GM23338 (cell line): ENCODE measurements around the gene AGAP1. TPM values are rescaled to one million over a fixed set of nuclear protein-coding genes. Genes with fewer than 3 reads are reported as not detected.

Experiments used
- ATAC-seq: fragments of 200-7000 bp; cut with Tn5 transposase; 3 replicates; pipeline ENCODE4 v1.9.1; 2020
- DNase-seq: peaks from one replicate; pipeline ENCODE4 v3.0.0-alpha.2; 2015; ENCODE audit warnings: low spot score
- H2AFZ ChIP-seq: fragments of 200-600 bp; sonication (generic); 2 replicates; pipeline ENCODE4 v1.8.0; 2016; ENCODE audit warnings: antibody characterized with exemption, mild to moderate bottlenecking, moderate library complexity
- H3F3A ChIP-seq: fragments of 200-600 bp; sonication (generic); replicated peaks from 2 replicates; pipeline ENCODE4 v1.8.0; 2017; ENCODE audit warnings: antibody characterized with exemption, mixed run types, low read depth
- H3K27ac ChIP-seq: fragments of 200-600 bp; sonication (generic); 2 replicates; pipeline ENCODE4 v1.6.1; 2016; ENCODE audit warnings: low read depth
- H3K27me3 ChIP-seq: fragments of 200-600 bp; sonication (generic); 2 replicates; pipeline ENCODE4 v1.8.0; 2016; ENCODE audit warnings: mild to moderate bottlenecking, mixed run types, moderate library complexity; ENCODE audit not compliant: insufficient read depth
- H3K36me3 ChIP-seq: fragments of 200-600 bp; sonication (generic); 2 replicates; pipeline ENCODE4 v1.8.0; 2016; ENCODE audit warnings: mild to moderate bottlenecking; ENCODE audit not compliant: insufficient read depth
- H3K4me1 ChIP-seq: fragments of 200-600 bp; sonication (generic); 2 replicates; pipeline ENCODE4 v1.8.0; 2016; ENCODE audit warnings: mild to moderate bottlenecking, moderate library complexity; ENCODE audit not compliant: insufficient read depth
- H3K4me2 ChIP-seq: fragments of 200-600 bp; sonication (generic); 2 replicates; pipeline ENCODE4 v1.7.1; 2017; ENCODE audit warnings: mixed run types
- H3K4me3 ChIP-seq: fragments of 200-600 bp; sonication (generic); 2 replicates; pipeline ENCODE4 v1.6.1; 2016; ENCODE audit warnings: mixed run types
- H3K79me2 ChIP-seq: fragments of 200-600 bp; sonication (generic); replicated peaks from 2 replicates; pipeline ENCODE4 v1.8.0; 2017; ENCODE audit warnings: mild to moderate bottlenecking; ENCODE audit not compliant: insufficient read depth
- H3K9me2 ChIP-seq: fragments of 200-600 bp; sonication (generic); 2 replicates; pipeline ENCODE4 v1.8.0; 2017; ENCODE audit not compliant: insufficient read depth
- H4K20me1 ChIP-seq: fragments of 200-600 bp; sonication (generic); replicated peaks from 2 replicates; pipeline ENCODE4 v1.8.0; 2017; ENCODE audit warnings: mild to moderate bottlenecking; ENCODE audit not compliant: insufficient read depth
- H3K27ac Mint-ChIP-seq: 2 replicates; pipeline ENCODE4 v1.8.0; 2020; ENCODE audit warnings: inconsistent platforms, mild to moderate bottlenecking, moderate library complexity, mixed read lengths
- H3K27me3 Mint-ChIP-seq: 3 replicates; pipeline ENCODE4 v1.8.0; 2022; ENCODE audit warnings: low read depth, mild to moderate bottlenecking, moderate library complexity, mixed read lengths, inconsistent platforms; ENCODE audit not compliant: insufficient read depth, poor library complexity
- H3K36me3 Mint-ChIP-seq: 3 replicates; pipeline ENCODE4 v1.8.0; 2021; ENCODE audit warnings: low read depth, mild to moderate bottlenecking, inconsistent platforms, moderate library complexity, mixed read lengths
- H3K4me1 Mint-ChIP-seq: 3 replicates; pipeline ENCODE4 v1.8.0; 2020; ENCODE audit warnings: mild to moderate bottlenecking, inconsistent platforms, mixed read lengths
- H3K4me3 Mint-ChIP-seq: 3 replicates; pipeline ENCODE4 v1.8.0; 2021; ENCODE audit warnings: moderate library complexity, mild to moderate bottlenecking, inconsistent platforms, mixed read lengths
- H3K9me3 Mint-ChIP-seq: 3 replicates; pipeline ENCODE4 v1.8.0; 2020; ENCODE audit warnings: moderate library complexity, mild to moderate bottlenecking, inconsistent platforms, mixed read lengths
- CTCF ChIP-seq, 2 experiments: fragments of 200-600 bp in 1 of 2; sonication (generic) in 1 of 2; conservative IDR thresholded peaks; 2 replicates each; pipeline versions ENCODE4 v1.5.1 to v1.6.1; 2016 to 2017; ENCODE audit warnings: antibody characterized with exemption in 2 of 2, low read depth in 2 of 2, mild to moderate bottlenecking in 2 of 2, moderate library complexity in 1 of 2
- EZH2 ChIP-seq: fragments of 200-600 bp; sonication (generic); IDR thresholded peaks from one replicate; pipeline ENCODE4 v1.8.0; 2017; ENCODE audit warnings: antibody characterized with exemption, mild to moderate bottlenecking, low read depth; ENCODE audit not compliant: unreplicated experiment
- JUNB ChIP-seq: IDR thresholded peaks from one replicate; pipeline ENCODE4 v1.6.1; 2016; ENCODE audit warnings: antibody characterized with exemption; ENCODE audit not compliant: unreplicated experiment
- NANOG ChIP-seq: IDR thresholded peaks from 2 replicates; pipeline ENCODE4 v1.6.1; 2016; ENCODE audit warnings: antibody characterized with exemption, borderline replicate concordance
- REST ChIP-seq: IDR thresholded peaks from one replicate; pipeline ENCODE4 v1.6.1; 2018; ENCODE audit warnings: antibody characterized with exemption; ENCODE audit not compliant: unreplicated experiment
- ZNF114 ChIP-seq: fragments of 250-450 bp; sonication (Bioruptor Pico); IDR thresholded peaks from 2 replicates; pipeline ENCODE4 v1.5.0; 2020; ENCODE audit warnings: mild to moderate bottlenecking, moderate library complexity
- polyA plus RNA-seq: library from polyadenylated mRNA; unstranded; fragments of >200 nt; fragmentation: Nextera tagmentation; extraction: Ambion mirVana; gene quantifications from 2 replicates; pipeline ENCODE4 v1.2.1, GENCODE V29; 2016
- total RNA-seq: library from RNA; depleted of rRNA; stranded (reverse); fragments of >200 nt; shearing (Covaris generic); gene quantifications from 2 replicates; pipeline ENCODE4 v1.2.3, GENCODE V29; 2014
- TF ChIP-seq, protein P1 (sequence below): fragments of 250-450 bp; sonication (Bioruptor Pico); IDR thresholded peaks from 2 replicates; pipeline ENCODE4 v1.5.0; 2020; ENCODE audit warnings: mild to moderate bottlenecking, moderate library complexity

AGAP1 gene
- total and polyA plus RNA-seq, 2 experiments from 2014 or later: 13.3 to 27.9 TPM

- no peak for TF ChIP-seq NANOG
- TF ChIP-seq EZH2: no peak
- peak; percentile 68 to 75 for TF ChIP-seq CTCF (conservative IDR thresholded peaks at IDR 0.05; ENCODE audit: low read depth in 2 of 2)
- Histone ChIP-seq H3K27ac (no peak overlapping the region), H3K4me3 (no peak overlapping the region), H3K36me3 (peaks cover 9% of the 10 kb centered on the region), H3F3A (no peaks in the 10 kb centered on the region; the same call in 1 of the 2 replicates), H3K79me2 (no peaks in the 10 kb centered on the region; the same call in 1 of the 2 replicates), H3K9me2 (no peaks in the 10 kb centered on the region), H3K27me3 (no peaks in the 10 kb centered on the region), H4K20me1 (peaks cover 9% of the 10 kb centered on the region), H3K4me1 (no peaks in the 10 kb centered on the region), H3K4me2 (no peak overlapping the region), H2AFZ (no peak overlapping the region)
- Mint-ChIP-seq H3K36me3 (peaks cover 9% of the 10 kb centered on the region; the same call in 2 of the 3 replicates), H3K27ac (no peak overlapping the region), H3K4me3 (no peak overlapping the region), H3K9me3 (no peaks in the 10 kb centered on the region), H3K4me1 (peaks cover 12% of the 10 kb centered on the region; the same call in 2 of the 3 replicates), H3K27me3 (peaks cover 9% of the 10 kb centered on the region)
- peak; percentile 86 for ATAC-seq
- DNase-seq: peak; percentile 84
Observed at GRCh38 chr2:235740821-235741220, 247.0 kb downstream of the AGAP1 start.

- no peak overlapping the region for H2AFZ ChIP-seq
- no peak overlapping the region for H3K27ac ChIP-seq
- peaks cover 24% of the 10 kb centered on the region for H3K4me1 ChIP-seq
- peaks cover 16% of the 10 kb centered on the region; the same call in 1 of the 2 replicates for H4K20me1 ChIP-seq
- peaks cover 13% of the 10 kb centered on the region for H3K27me3 Mint-ChIP-seq
- H3K4me2 ChIP-seq: no peak overlapping the region
- DNase-seq (no peak), ATAC-seq (no peak)
- H3K36me3 ChIP-seq: peaks cover 9% of the 10 kb centered on the region; the same call in 1 of the 2 replicates
- no peak overlapping the region for H3K27ac Mint-ChIP-seq
- H3K4me3 Mint-ChIP-seq: no peak overlapping the region
- H3F3A ChIP-seq: no peaks in the 10 kb centered on the region; the same call in 1 of the 2 replicates
- no peaks in the 10 kb centered on the region for H3K9me2 ChIP-seq
- peaks cover 23% of the 10 kb centered on the region for H3K4me1 Mint-ChIP-seq
- peaks cover 9% of the 10 kb centered on the region; the same call in 1 of the 3 replicates for H3K36me3 Mint-ChIP-seq
- no peak overlapping the region for H3K4me3 ChIP-seq
- H3K27me3 ChIP-seq: no peaks in the 10 kb centered on the region
- no peaks in the 10 kb centered on the region for H3K9me3 Mint-ChIP-seq
- H3K79me2 ChIP-seq: no peaks in the 10 kb centered on the region
- TF ChIP-seq CTCF (conservative IDR thresholded peaks at IDR 0.05; ENCODE audit: low read depth in 2 of 2): no peak
- TF ChIP-seq, protein P1, sequence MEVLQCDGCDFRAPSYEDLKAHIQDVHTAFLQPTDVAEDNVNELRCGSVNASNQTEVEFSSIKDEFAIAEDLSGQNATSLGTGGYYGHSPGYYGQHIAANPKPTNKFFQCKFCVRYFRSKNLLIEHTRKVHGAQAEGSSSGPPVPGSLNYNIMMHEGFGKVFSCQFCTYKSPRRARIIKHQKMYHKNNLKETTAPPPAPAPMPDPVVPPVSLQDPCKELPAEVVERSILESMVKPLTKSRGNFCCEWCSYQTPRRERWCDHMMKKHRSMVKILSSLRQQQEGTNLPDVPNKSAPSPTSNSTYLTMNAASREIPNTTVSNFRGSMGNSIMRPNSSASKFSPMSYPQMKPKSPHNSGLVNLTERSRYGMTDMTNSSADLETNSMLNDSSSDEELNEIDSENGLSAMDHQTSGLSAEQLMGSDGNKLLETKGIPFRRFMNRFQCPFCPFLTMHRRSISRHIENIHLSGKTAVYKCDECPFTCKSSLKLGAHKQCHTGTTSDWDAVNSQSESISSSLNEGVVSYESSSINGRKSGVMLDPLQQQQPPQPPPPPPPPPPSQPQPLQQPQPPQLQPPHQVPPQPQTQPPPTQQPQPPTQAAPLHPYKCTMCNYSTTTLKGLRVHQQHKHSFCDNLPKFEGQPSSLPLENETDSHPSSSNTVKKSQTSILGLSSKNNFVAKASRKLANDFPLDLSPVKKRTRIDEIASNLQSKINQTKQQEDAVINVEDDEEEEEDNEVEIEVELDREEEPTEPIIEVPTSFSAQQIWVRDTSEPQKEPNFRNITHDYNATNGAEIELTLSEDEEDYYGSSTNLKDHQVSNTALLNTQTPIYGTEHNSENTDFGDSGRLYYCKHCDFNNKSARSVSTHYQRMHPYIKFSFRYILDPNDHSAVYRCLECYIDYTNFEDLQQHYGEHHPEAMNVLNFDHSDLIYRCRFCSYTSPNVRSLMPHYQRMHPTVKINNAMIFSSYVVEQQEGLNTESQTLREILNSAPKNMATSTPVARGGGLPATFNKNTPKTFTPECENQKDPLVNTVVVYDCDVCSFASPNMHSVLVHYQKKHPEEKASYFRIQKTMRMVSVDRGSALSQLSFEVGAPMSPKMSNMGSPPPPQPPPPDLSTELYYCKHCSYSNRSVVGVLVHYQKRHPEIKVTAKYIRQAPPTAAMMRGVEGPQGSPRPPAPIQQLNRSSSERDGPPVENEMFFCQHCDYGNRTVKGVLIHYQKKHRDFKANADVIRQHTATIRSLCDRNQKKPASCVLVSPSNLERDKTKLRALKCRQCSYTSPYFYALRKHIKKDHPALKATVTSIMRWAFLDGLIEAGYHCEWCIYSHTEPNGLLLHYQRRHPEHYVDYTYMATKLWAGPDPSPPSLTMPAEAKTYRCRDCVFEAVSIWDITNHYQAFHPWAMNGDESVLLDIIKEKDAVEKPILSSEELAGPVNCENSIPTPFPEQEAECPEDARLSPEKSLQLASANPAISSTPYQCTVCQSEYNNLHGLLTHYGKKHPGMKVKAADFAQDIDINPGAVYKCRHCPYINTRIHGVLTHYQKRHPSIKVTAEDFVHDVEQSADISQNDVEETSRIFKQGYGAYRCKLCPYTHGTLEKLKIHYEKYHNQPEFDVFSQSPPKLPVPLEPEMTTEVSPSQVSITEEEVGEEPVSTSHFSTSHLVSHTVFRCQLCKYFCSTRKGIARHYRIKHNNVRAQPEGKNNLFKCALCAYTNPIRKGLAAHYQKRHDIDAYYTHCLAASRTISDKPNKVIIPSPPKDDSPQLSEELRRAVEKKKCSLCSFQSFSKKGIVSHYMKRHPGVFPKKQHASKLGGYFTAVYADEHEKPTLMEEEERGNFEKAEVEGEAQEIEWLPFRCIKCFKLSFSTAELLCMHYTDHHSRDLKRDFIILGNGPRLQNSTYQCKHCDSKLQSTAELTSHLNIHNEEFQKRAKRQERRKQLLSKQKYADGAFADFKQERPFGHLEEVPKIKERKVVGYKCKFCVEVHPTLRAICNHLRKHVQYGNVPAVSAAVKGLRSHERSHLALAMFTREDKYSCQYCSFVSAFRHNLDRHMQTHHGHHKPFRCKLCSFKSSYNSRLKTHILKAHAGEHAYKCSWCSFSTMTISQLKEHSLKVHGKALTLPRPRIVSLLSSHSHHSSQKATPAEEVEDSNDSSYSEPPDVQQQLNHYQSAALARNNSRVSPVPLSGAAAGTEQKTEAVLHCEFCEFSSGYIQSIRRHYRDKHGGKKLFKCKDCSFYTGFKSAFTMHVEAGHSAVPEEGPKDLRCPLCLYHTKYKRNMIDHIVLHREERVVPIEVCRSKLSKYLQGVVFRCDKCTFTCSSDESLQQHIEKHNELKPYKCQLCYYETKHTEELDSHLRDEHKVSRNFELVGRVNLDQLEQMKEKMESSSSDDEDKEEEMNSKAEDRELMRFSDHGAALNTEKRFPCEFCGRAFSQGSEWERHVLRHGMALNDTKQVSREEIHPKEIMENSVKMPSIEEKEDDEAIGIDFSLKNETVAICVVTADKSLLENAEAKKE (CRISPR knock-in tag): no peak
- no peak for TF ChIP-seq JUNB
- no peak for TF ChIP-seq EZH2
- TF ChIP-seq REST: no peak
- no peak for TF ChIP-seq ZNF114 (CRISPR knock-in tag)
Observed at GRCh38 chr2:235744161-235744560, 250.3 kb downstream of the AGAP1 start.
